HG02973 (cell line): ENCODE results near the gene UBE2E2.

Experiments
- ATAC-seq: cut with Tn5 transposase; IDR thresholded peaks from one replicate; pipeline ENCODE4 v1.9.1; 2021; ENCODE audit warnings: moderate library complexity; ENCODE audit not compliant: unreplicated experiment

The UBE2E2 gene

GRCh38 chr3:23377928-23378672 lies 175.0 kb downstream of the UBE2E2 start:
- no peak for ATAC-seq

- ATAC-seq = no peak
These were observed 180.7 kb downstream of the UBE2E2 start for GRCh38 chr3:23383875-23384274.

- no peak for ATAC-seq
These were observed 182.2 kb downstream of the UBE2E2 start for GRCh38 chr3:23385327-23385726.

- no peak for ATAC-seq
These were observed 184.3 kb downstream of the UBE2E2 start for GRCh38 chr3:23387286-23387918.

- ATAC-seq = no peak
These were observed 186.0 kb downstream of the UBE2E2 start for GRCh38 chr3:23389089-23389488.

- ATAC-seq = no peak
These were observed 186.6 kb downstream of the UBE2E2 start for GRCh38 chr3:23389686-23390085.

- ATAC-seq = no peak
These were observed 187.3 kb downstream of the UBE2E2 start for GRCh38 chr3:23390446-23390845.

- no peak for ATAC-seq
These were observed 187.9 kb downstream of the UBE2E2 start for GRCh38 chr3:23390989-23391553.

GRCh38 chr3:23395115-23395514 lies 192.0 kb downstream of the UBE2E2 start:
- no peak for ATAC-seq

GRCh38 chr3:23396746-23397145 lies 193.6 kb downstream of the UBE2E2 start:
- no peak for ATAC-seq

GRCh38 chr3:23399221-23399620 lies 196.1 kb downstream of the UBE2E2 start:
- ATAC-seq = no peak

- no peak for ATAC-seq
These were observed 199.8 kb downstream of the UBE2E2 start for GRCh38 chr3:23402728-23403492.

GRCh38 chr3:23404246-23404645 lies 201.1 kb downstream of the UBE2E2 start:
- ATAC-seq = peak; percentile 59

- ATAC-seq = peak; percentile 41
These were observed 202.0 kb downstream of the UBE2E2 start for GRCh38 chr3:23405081-23405480.

- no peak for ATAC-seq
These were observed 203.5 kb downstream of the UBE2E2 start for GRCh38 chr3:23406601-23407000.

- ATAC-seq = no peak
These were observed 214.9 kb downstream of the UBE2E2 start for GRCh38 chr3:23418026-23418425.

GRCh38 chr3:23421811-23422516 lies 218.8 kb downstream of the UBE2E2 start:
- ATAC-seq = peak; percentile 34

- ATAC-seq = peak; percentile 64
These were observed 219.4 kb downstream of the UBE2E2 start for GRCh38 chr3:23422517-23422851.

- ATAC-seq = no peak
These were observed 222.3 kb downstream of the UBE2E2 start for GRCh38 chr3:23425410-23425809.

GRCh38 chr3:23430781-23431398 lies 227.8 kb downstream of the UBE2E2 start:
- no peak for ATAC-seq

GRCh38 chr3:23431764-23432163 lies 228.6 kb downstream of the UBE2E2 start:
- ATAC-seq = no peak
